ENCODE measurements around the gene METTL9. TPM values are rescaled to one million over a fixed set of nuclear protein-coding genes. Genes with fewer than 3 reads are reported as not detected.
"Not testable (repeated sequence)": the region's sequence is repeated elsewhere in the genome, so short reads cannot be mapped to it uniquely, and the experiment has no call there.

Gene METTL9
- total RNA-seq, 1 experiment from 2014 or later, result 135 TPM

DNA sequence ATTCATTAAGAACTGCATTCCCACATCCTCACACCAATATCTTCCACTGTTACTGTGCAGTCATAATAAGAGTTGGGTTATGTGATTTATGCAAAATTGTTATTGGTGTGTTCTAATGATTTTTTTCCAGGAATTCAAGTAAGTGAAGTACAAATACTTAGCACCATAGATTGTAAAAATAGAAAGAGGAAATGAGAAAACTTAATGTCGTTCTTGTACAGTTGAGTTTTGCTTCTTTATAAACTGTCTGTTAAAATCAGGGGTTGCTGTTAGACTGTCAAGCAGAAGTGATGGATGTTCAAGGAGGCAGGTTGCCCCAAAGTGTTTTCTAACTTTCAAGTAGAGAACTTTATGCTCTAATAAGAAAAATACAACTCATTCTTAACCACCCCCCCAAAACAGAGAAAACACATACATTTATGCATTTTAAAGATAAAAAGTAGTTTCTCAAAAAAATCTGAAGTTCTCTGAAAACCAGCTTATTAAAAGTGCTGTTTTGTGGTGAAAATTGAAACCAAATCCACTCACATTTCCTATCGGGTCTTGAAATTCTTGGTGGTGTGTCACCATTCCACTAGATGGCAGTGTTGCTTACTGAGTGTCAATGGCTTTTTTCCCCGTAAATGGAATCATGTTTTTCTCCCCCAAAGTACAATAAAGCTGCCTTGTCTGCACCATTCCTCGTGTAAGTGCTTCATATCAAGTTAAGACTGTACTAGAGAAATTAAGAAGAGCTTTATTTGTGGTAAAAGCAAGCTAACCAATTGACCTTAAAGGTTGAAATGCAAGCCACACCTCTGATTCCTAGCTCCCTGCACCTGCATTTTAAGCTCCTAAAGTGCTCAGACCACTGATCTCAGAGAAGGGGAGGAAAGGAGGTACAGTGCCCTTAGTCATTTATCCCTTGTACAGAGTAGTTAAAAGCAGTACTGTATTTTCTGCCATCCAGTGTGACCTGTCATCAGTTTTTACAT is 57.7 kb downstream of the METTL9 start:
- DNase-seq (ENCODE audit: low read depth), result peak; percentile 56

- no peak for DNase-seq (ENCODE audit: low read depth)
These were observed 59.7 kb downstream of the METTL9 start for GRCh38 chr16:21659124-21659523.

GRCh38 chr16:21663889-21664647 is 64.7 kb downstream of the METTL9 start, which contains the start of gene OTOA:
Gene OTOA (plus strand): TSS chr16:21663968. CDS start chr16:21678515, 14,547 bp downstream.
- DNase-seq (ENCODE audit: low read depth), result no peak

DNA sequence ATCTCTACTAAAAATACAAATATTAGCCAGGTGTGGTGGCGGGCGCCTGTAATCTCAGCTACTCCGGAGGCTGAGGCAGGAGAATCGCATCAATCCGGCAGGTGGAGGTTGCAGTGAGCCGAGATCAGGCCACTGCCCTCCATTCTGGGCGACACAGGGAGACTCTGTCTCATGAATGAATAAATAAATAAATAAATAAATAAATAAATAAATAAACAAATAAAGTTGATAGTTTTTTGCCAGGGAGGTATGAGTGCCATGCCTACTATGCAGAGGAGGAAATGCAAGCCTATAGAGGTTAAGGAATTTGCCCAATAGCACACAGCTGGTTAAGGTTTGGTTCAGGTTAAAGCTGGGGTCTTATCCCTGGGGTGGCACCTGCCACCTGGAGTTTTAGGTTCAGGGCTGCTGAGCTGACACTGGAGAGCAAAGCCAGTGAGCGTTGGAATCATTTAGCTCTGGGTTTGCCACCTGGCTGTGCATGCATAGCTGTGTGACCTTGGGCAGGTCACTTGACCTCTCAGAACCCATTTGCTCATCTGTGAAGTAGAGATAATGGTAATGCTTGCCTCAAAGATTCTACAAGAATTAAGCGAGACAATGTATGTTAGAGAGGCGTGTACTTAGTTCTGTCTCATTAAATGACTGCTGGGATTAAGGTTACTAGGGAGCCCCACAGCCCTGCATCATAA is 65.6 kb downstream of the METTL9 start:
- DNase-seq (ENCODE audit: low read depth), result no peak

- no peak for DNase-seq (ENCODE audit: low read depth)
These were observed 67.4 kb downstream of the METTL9 start for GRCh38 chr16:21666772-21667171.

DNA sequence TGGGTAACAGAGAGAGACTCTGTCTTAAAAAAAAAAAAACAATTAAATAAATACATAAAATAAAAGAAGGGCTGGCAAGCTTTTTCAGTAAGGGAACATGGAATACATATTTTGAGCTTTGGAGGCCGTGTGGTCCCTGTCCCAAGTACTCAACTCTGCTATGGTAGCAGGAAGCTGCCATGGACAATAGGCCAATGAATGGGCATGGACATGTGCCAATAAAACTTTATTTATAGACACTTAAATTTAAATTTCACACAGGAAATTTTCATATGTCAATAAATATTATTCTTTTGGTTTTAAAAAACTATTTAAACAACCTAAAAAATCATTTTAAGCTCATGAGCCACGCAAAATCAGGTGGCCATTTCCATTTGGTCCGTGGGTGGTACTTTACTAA is 68.2 kb downstream of the METTL9 start:
- no peak for DNase-seq (ENCODE audit: low read depth)

DNA sequence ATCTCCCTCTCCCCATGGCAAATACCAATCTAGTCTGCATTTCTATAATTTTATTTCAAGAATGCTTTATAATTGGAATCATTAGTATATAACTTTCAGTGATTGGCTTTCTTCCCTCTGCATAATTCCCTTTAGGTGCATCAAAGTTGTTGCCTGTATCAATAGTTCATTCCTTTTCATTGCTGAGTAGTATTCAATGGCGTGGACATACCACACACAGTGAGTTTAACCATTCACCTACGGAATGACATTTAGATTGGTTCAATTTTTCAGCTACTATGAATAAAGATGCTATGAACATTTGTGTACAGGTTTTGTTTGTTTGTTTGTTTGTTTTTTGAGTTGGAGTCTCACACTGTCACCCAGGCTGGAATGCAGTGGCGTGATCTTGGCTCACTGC is 74.1 kb downstream of the METTL9 start:
- no peak for DNase-seq (ENCODE audit: low read depth)

DNA sequence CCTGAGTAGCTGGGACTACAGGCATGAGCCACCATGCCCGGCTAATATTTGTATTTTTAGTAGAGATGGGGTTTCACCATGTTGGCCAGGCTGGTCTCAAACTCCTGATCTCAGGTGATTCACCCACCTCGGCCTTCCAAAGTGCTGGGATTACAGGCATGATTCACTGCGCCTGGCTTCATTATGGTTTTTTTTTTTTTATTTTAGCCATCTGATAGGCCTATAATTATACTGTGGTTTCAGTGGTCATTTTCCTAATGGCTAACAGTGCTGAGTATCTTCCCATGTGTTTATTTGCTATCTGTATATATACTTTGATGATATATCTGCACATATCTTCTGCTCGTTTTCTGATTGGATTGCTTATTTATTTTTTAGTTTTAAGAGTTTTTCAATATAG is 75.1 kb downstream of the METTL9 start:
- peak; percentile 72 for DNase-seq (ENCODE audit: low read depth)

- not testable (repeated sequence) for DNase-seq (ENCODE audit: low read depth)
These were observed 81.3 kb downstream of the METTL9 start for GRCh38 chr16:21680714-21681113.

- no peak for DNase-seq (ENCODE audit: low read depth)
These were observed 83.8 kb downstream of the METTL9 start for GRCh38 chr16:21683184-21683583.

DNA sequence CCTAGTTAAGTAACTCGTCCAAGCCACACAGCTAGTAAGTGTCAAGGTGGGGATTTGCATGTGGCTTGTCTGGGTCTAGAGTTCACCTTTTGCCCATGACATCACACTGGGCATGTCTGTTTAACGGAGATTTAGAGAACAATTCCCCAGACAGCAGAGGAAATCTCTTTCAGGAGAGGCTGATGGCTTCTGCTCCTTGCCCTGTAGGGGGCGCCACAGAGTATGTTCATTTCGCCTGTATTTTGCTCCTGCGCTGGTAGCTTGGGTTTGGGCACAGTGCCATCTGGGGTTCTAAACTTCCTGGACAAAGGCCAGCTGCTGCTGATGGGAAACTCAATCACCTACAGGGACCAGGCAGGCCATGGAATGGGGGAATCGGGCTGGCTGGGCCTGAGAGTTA is 84.8 kb downstream of the METTL9 start:
- no peak for DNase-seq (ENCODE audit: low read depth)

DNA sequence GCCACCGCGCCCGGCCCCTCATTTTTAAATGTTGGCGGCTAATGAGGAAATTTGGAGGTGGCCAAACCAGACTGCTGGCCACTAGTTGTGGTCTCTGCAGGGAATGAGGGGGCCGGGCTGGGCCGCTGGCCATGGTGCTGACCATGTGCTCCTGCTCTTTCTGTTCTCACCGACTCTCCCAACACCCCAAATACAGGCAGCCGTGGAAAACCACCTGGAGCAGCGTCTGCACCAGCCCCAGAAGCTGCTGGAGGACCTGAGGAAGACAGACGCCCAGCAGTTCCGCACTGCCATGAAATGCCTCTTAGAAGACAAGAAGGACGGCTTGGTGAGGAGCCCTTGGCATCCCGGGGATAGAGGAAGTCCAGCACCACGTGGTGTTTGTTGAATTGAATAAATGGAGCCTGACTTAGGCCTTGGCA is 85.7 kb downstream of the METTL9 start:
- no peak for DNase-seq (ENCODE audit: low read depth)

- no peak for DNase-seq (ENCODE audit: low read depth)
These were observed 89.7 kb downstream of the METTL9 start for GRCh38 chr16:21689107-21689506.

GRCh38 chr16:21690967-21691366 is 91.6 kb downstream of the METTL9 start:
- DNase-seq (ENCODE audit: low read depth), result not testable (repeated sequence)

DNA sequence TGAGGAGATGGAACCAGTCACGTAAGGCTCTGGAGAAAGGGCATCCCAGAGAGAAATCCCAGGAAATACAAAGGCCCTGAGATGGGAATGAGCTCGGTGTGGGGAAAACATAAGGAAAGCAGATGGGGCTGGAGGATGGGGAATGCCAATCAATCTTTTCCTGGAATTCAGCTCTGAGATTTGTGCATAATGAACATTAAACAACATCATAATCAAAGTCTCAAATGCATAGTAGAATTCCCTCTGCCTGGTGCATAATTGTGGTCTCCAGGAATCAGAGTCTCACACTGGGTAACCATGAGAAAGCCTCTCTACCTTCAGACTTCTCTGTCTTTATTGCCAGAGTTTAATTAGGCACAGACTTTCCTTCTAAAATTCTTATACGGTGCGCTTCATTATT is 95.2 kb downstream of the METTL9 start:
- DNase-seq (ENCODE audit: low read depth), result no peak

DNA sequence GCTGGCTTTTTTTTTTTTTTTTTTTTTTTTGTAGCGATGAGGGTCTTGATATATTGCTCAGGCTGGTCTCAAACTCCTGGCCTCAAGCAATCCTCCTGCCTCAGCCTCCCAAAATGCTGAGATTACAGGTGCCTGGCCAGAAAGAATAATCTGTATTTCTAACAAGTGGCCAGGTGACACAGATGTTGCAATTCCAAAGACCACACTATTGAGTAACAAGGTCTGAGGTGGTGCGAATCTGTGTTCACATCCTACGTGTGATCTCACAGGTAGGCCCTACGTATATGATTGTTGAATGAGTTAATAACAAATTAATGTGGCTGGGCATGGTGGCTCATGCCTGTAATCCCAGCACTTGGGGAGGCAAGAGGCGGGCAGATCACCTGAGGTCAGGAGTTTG is 97.7 kb downstream of the METTL9 start:
- no peak for DNase-seq (ENCODE audit: low read depth)

- no peak for DNase-seq (ENCODE audit: low read depth)
These were observed 99.0 kb downstream of the METTL9 start for GRCh38 chr16:21698169-21699032.

DNA sequence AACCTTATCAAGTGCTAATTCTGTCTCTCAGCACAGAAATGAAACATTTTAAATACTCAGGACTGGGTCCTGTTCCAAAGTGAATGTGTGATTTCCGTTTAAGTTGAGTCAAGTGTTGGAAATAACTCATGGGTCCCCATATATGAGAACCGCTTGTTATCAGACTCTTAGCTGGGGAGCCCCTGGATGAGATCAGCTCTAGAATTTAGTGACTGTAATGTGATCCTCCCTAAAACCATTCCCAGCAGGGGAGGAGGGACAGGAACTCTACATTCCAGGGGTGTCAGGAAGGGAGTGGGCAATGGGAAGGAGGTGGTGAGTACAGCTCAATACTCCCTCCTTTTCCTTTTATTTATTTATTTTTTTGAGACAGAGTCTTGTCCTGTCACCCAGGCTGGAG is 101.9 kb downstream of the METTL9 start:
- DNase-seq (ENCODE audit: low read depth), result no peak

DNA sequence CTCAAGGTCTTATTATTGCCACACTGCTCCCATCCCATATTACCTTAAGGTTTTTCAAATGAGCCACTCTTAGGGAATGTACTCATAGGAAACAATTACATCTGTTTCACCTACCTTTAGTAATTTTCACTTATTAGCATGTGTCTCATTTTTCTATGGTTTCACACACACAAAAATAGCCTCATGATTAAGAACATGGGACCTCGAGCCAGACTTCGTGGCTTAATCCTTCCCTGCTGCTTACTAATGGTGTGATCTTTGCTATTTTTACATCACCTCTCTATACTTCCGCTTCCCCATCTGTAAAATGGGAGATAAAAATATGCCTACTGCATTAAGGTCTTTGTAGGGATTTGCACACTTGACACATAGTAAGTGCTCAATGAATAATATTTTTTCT is 102.9 kb downstream of the METTL9 start:
- DNase-seq (ENCODE audit: low read depth), result no peak

GRCh38 chr16:21703156-21703555 is 103.8 kb downstream of the METTL9 start:
- no peak for DNase-seq (ENCODE audit: low read depth)
